Peyer's patch (tissue), 4 donors: ENCODE data around the gene NHERF1. TPM values are rescaled to one million over a fixed set of nuclear protein-coding genes. Genes with fewer than 3 reads are reported as not detected.

Experiments used
- DNase-seq, 3 donors: peaks; one replicate each; pipeline ENCODE4 v3.0.0-alpha.2; 2017 to 2019
- H3K27ac ChIP-seq, 4 donors: fragments of 200-600 bp; sonication (generic); one replicate each; pipeline ENCODE4 v1.5.1; 2016 to 2019
- H3K27me3 ChIP-seq, 2 donors: fragments of 200-600 bp; sonication (generic); one replicate each; pipeline ENCODE4 v1.5.1; 2019
- H3K36me3 ChIP-seq, 3 donors: fragments of 200-600 bp; sonication (generic); one replicate each; pipeline ENCODE4 v1.5.1; 2016 to 2019
- H3K4me1 ChIP-seq, 4 donors: fragments of 200-600 bp; sonication (generic); one replicate each; pipeline ENCODE4 v1.5.1; 2016 to 2019
- H3K4me3 ChIP-seq, 4 donors: fragments of 200-600 bp; sonication (generic); 1 replicate in 3 of 4; 2 replicates in 1 of 4; pipeline ENCODE4 v1.5.1; 2016 to 2019; ENCODE audit warnings: mild to moderate bottlenecking in 1 of 4
- H3K9me3 ChIP-seq, 4 donors: fragments of 200-600 bp; sonication (generic); one replicate each; pipeline ENCODE4 v1.5.1; 2016 to 2019; ENCODE audit warnings: mild to moderate bottlenecking in 1 of 4
- POLR2A ChIP-seq, 2 donors: fragments of 450-650 bp; IDR thresholded peaks; one replicate each; pipeline ENCODE4 v1.5.1; 2017; ENCODE audit warnings: antibody characterized with exemption in 2 of 2, mild to moderate bottlenecking in 2 of 2, moderate library complexity in 2 of 2
- total RNA-seq, 4 donors: library from RNA; depleted of rRNA; stranded (reverse); fragments of >200 nt; gene quantifications; one replicate each; pipeline ENCODE4 v1.1.0, GENCODE V29; 2016
- TF ChIP-seq, protein P1 (sequence below), 6 experiments: fragments of 450-650 bp in 4 of 6; fragments of 200-600 bp in 2 of 6; sonication (generic) in 1 of 6; IDR thresholded peaks; one replicate each; pipeline ENCODE4 v1.5.1; 2017 to 2019; ENCODE audit warnings: antibody characterized with exemption in 6 of 6, mild to moderate bottlenecking in 3 of 6, moderate library complexity in 1 of 6

Gene NHERF1
- total RNA-seq, 4 donors from 2014 or later, result 121 to 600 (median 488) TPM

DNA sequence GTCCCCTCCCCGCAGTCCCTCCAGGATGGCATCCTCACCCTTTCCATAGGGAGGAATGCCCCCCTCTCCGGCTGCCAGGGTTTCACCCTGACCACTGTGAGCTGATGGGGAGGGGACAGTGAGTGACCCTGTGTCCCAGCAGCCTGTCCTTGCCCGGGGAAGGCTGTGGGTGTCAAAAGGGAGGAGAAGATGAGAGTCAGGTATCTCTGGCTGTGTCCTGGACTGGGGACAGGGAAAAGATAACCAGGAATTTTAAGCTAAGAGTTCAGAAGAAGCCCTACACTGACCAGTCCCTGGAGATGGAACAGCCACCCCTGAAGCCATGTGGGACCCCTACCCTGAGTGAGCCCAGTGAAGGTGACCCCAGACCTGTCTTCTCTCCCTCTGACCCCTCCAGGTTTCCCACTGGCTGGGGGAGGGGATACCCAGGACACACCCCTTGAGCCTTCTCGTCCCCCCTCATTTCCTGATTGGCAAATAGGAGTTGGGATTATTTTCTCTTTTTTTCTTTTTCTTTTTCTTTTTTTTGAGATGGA lies 16.4 kb downstream of the NHERF1 start:
- Histone ChIP-seq H3K4me1 (peaks cover 8 to 83% (median 15%) of the 10 kb centered on the region in 4 donors), H3K9me3 (no peaks in the 10 kb centered on the region), H3K27me3 (no peaks in the 10 kb centered on the region), H3K4me3 (peak overlapping the region in 2 of 4 donors; percentile 36 to 47), H3K36me3 (peaks cover 0 to 30% (median 0%) of the 10 kb centered on the region in 3 donors), H3K27ac (peak overlapping the region in 3 of 4 donors; percentile 68 to 88 (median 83))
- TF ChIP-seq, protein P1, sequence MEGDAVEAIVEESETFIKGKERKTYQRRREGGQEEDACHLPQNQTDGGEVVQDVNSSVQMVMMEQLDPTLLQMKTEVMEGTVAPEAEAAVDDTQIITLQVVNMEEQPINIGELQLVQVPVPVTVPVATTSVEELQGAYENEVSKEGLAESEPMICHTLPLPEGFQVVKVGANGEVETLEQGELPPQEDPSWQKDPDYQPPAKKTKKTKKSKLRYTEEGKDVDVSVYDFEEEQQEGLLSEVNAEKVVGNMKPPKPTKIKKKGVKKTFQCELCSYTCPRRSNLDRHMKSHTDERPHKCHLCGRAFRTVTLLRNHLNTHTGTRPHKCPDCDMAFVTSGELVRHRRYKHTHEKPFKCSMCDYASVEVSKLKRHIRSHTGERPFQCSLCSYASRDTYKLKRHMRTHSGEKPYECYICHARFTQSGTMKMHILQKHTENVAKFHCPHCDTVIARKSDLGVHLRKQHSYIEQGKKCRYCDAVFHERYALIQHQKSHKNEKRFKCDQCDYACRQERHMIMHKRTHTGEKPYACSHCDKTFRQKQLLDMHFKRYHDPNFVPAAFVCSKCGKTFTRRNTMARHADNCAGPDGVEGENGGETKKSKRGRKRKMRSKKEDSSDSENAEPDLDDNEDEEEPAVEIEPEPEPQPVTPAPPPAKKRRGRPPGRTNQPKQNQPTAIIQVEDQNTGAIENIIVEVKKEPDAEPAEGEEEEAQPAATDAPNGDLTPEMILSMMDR (IDR thresholded peaks at IDR 0.05), result no peak
- no peak for TF ChIP-seq POLR2A (IDR thresholded peaks at IDR 0.05)
- DNase-seq, result peak in 1 of 3 donors; percentile 41

- Histone ChIP-seq H3K36me3 (peaks cover 0 to 40% (median 0%) of the 10 kb centered on the region in 3 donors), H3K27me3 (no peaks in the 10 kb centered on the region), H3K27ac (no peak overlapping the region), H3K4me3 (no peak overlapping the region), H3K9me3 (no peaks in the 10 kb centered on the region), H3K4me1 (peaks cover 0 to 82% (median 4%) of the 10 kb centered on the region in 4 donors)
- TF ChIP-seq, protein P1 (IDR thresholded peaks at IDR 0.05), result no peak
- TF ChIP-seq POLR2A (IDR thresholded peaks at IDR 0.05), result no peak
- DNase-seq, result no peak
Measured at GRCh38 chr17:74766413-74766812, 18.0 kb downstream of the NHERF1 start.

DNA sequence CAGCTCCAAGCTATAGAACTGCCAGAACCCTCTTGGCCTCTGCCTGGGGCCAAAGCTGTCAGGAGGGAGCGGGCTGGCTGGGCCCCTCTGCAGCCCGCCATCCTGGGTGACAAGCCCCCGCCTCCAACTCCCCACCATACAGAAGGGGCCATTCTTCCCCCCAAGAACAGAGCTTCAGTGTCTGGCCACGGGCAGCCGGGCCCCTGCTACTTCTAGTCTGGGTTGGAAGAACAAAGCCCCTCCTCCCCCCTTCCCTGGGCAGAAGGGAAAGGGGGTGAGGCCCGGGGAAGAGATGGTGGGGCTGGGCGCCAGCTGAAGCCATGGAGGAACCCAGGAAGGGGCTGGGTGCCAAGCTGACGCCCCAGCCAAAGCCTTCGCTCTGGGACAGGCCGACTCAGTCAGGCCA lies 18.7 kb downstream of the NHERF1 start:
- TF ChIP-seq, protein P1 (IDR thresholded peaks at IDR 0.05), result no peak
- TF ChIP-seq POLR2A (IDR thresholded peaks at IDR 0.05), result no peak
- Histone ChIP-seq H3K4me1 (peaks cover 0 to 76% (median 4%) of the 10 kb centered on the region in 4 donors), H3K27ac (peak overlapping the region in 2 of 4 donors; percentile 48 to 86), H3K27me3 (no peaks in the 10 kb centered on the region), H3K36me3 (peaks cover 0 to 47% (median 0%) of the 10 kb centered on the region in 3 donors), H3K9me3 (no peaks in the 10 kb centered on the region), H3K4me3 (no peak overlapping the region)
- no peak for DNase-seq

- no peak overlapping the region for H3K4me3 ChIP-seq
- peaks cover 0 to 58% (median 0%) of the 10 kb centered on the region in 3 donors for H3K36me3 ChIP-seq
- peak in 1 of 3 donors; percentile 49 for DNase-seq
- peak overlapping the region in 2 of 4 donors; percentile 48 to 86 for H3K27ac ChIP-seq
- peaks cover 0 to 72% (median 4%) of the 10 kb centered on the region in 4 donors for H3K4me1 ChIP-seq
- no peaks in the 10 kb centered on the region for H3K27me3 ChIP-seq
- TF ChIP-seq, protein P1 (IDR thresholded peaks at IDR 0.05), result no peak
- TF ChIP-seq POLR2A (IDR thresholded peaks at IDR 0.05), result no peak
- no peaks in the 10 kb centered on the region for H3K9me3 ChIP-seq
Measured at GRCh38 chr17:74768069-74768762, 19.8 kb downstream of the NHERF1 start.

GRCh38 chr17:74768763-74769114 lies 20.3 kb downstream of the NHERF1 start:
- Histone ChIP-seq H3K27me3 (no peaks in the 10 kb centered on the region), H3K36me3 (peaks cover 0 to 61% (median 0%) of the 10 kb centered on the region in 3 donors), H3K4me3 (no peak overlapping the region), H3K27ac (peak overlapping the region in 2 of 4 donors; percentile 73 to 86), H3K4me1 (peaks cover 0 to 70% (median 3%) of the 10 kb centered on the region in 4 donors), H3K9me3 (no peaks in the 10 kb centered on the region)
- no peak for DNase-seq
- TF ChIP-seq POLR2A (IDR thresholded peaks at IDR 0.05), result no peak
- TF ChIP-seq, protein P1 (IDR thresholded peaks at IDR 0.05), result no peak
